Activated CD8-positive, alpha-beta T cell treated with anti-CD3 and anti-CD28 coated beads for 36 hours (primary cell): ENCODE measurements around the gene CCDC3. TPM values are rescaled to one million over a fixed set of nuclear protein-coding genes. Genes with fewer than 3 reads are reported as not detected.

Source experiments
- ATAC-seq: fragments of 200-7000 bp; cut with Tn5 transposase; one replicate; pipeline ENCODE4 v1.10.0; 2021; ENCODE audit warnings: mild to moderate bottlenecking, moderate library complexity
- CTCF ChIA-PET: fragments of 350-600 bp; sonication (Branson Sonifier 250); formaldehyde crosslinking; loops from one replicate; lab custom pipeline; 2021; ENCODE audit warnings: antibody characterized with exemption; lab: Charles Lee
- POLR2A ChIA-PET: fragments of 350-600 bp; sonication (Branson Sonifier 250); formaldehyde crosslinking; loops from one replicate; lab custom pipeline; 2021; ENCODE audit warnings: antibody characterized with exemption; lab: Charles Lee
- DNase-seq: peaks from one replicate; pipeline ENCODE4 v3.0.0-alpha.2; 2020
- H3K27ac Mint-ChIP-seq: one replicate; pipeline ENCODE4 v1.8.0; 2021; ENCODE audit warnings: mild to moderate bottlenecking, mixed read lengths
- H3K27me3 Mint-ChIP-seq: one replicate; pipeline ENCODE4 v1.8.0; 2021; ENCODE audit warnings: mixed read lengths
- H3K36me3 Mint-ChIP-seq: one replicate; pipeline ENCODE4 v1.8.0; 2021; ENCODE audit warnings: low read depth, mixed read lengths
- H3K4me1 Mint-ChIP-seq: one replicate; pipeline ENCODE4 v1.8.0; 2021; ENCODE audit warnings: low read depth, mixed read lengths
- H3K4me3 Mint-ChIP-seq: one replicate; pipeline ENCODE4 v1.8.0; 2021; ENCODE audit warnings: mild to moderate bottlenecking, moderate library complexity, mixed read lengths
- H3K9me3 Mint-ChIP-seq: one replicate; pipeline ENCODE4 v1.8.0; 2021; ENCODE audit warnings: mixed read lengths
- CTCF ChIP-seq: fragments of 200-600 bp; IDR thresholded peaks from one replicate; pipeline ENCODE4 v1.8.0; 2022; ENCODE audit warnings: antibody characterized with exemption, mild to moderate bottlenecking
- intact Hi-C: fragments of 100-400 bp; cut with micrococcal nuclease; formaldehyde crosslinking; loops from one replicate; pipeline ENCODE4 v1.10.0; 2022
- total RNA-seq, 2 experiments: library from RNA; stranded (reverse); gene quantifications; one replicate each; pipeline ENCODE4 v1.2.3, GENCODE V29; 2021

CCDC3 gene
- total RNA-seq, 2 experiments from 2014 or later, result not detected

DNA sequence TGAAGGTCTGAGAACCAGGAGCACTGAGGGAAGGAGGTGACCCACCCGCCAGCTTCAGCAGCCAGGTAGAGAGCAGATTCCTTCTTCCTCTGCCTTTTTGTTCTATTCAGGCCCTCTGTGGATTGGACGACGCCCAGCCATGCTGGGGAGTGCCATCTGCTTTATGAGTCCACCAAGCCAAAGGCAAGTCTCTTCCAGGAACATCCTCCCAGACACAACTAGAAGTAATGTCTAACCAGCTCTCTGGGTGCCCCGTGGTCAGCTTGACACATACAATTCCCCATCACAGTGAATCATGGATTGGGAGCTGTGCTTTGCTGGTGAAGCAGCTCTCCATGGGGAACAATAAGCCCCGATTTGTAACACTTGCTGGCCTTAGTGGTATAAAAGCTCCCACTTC is 125.2 kb downstream of the CCDC3 start:
- TF ChIP-seq CTCF, result no peak
- Mint-ChIP-seq H3K36me3 (no peaks in the 10 kb centered on the region), H3K27ac (no peak overlapping the region), H3K4me1 (no peaks in the 10 kb centered on the region), H3K4me3 (no peak overlapping the region), H3K9me3 (peaks cover 4% of the 10 kb centered on the region), H3K27me3 (peaks cover 3% of the 10 kb centered on the region)
- ATAC-seq, result no peak
- intact Hi-C loops, result no loop called here
- ChIA-PET POLR2A (no interaction called here), CTCF (no interaction called here)
- no peak for DNase-seq

DNA sequence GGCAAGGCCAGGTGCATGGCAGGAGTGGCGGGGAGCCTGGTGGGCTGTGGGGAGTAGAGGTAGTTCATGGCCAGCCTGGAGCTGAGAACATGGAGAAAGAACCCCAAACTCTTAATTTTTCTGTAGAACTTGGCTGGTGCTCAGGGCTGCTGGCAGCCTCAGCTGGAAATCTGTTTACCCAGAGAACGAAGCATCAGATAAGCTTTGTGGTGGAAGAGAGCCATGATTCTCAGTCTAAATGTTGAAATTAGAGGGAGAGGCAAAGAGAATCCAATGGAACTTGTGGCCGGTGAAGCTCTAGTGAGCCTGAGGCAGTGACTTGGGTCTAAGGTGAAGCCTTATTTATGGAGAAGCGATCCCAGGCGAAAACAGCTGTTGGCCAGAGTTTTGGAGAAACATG is 126.4 kb downstream of the CCDC3 start:
- intact Hi-C loops, result no loop called here
- ATAC-seq (no peak), DNase-seq (no peak)
- ChIA-PET POLR2A (no interaction called here), CTCF (interaction anchor here (1.1 kb wide), 1 partner anchor 28 kb away, joined by 5 read pairs; no protein-coding TSS in a partner anchor)
- H3K27ac Mint-ChIP-seq, result no peak overlapping the region
- H3K36me3 Mint-ChIP-seq, result no peaks in the 10 kb centered on the region
- H3K4me1 Mint-ChIP-seq, result no peaks in the 10 kb centered on the region
- TF ChIP-seq CTCF, result no peak
- H3K27me3 Mint-ChIP-seq, result peaks cover 3% of the 10 kb centered on the region
- H3K4me3 Mint-ChIP-seq, result no peak overlapping the region
- H3K9me3 Mint-ChIP-seq, result peaks cover 4% of the 10 kb centered on the region

- CTCF ChIA-PET, result interaction anchor here (1.1 kb wide), 1 partner anchor 28 kb away, joined by 5 read pairs; no protein-coding TSS in a partner anchor
- H3K4me1 Mint-ChIP-seq, result no peaks in the 10 kb centered on the region
- no peak for TF ChIP-seq CTCF
- POLR2A ChIA-PET, result no interaction called here
- H3K9me3 Mint-ChIP-seq, result peaks cover 2% of the 10 kb centered on the region
- no peaks in the 10 kb centered on the region for H3K36me3 Mint-ChIP-seq
- intact Hi-C loops, result no loop called here
- H3K27me3 Mint-ChIP-seq, result peaks cover 3% of the 10 kb centered on the region
- H3K27ac Mint-ChIP-seq, result no peak overlapping the region
- H3K4me3 Mint-ChIP-seq, result no peak overlapping the region
- ATAC-seq (no peak), DNase-seq (no peak)
Observed at GRCh38 chr10:12874501-12874900, 127.0 kb downstream of the CCDC3 start.

DNA sequence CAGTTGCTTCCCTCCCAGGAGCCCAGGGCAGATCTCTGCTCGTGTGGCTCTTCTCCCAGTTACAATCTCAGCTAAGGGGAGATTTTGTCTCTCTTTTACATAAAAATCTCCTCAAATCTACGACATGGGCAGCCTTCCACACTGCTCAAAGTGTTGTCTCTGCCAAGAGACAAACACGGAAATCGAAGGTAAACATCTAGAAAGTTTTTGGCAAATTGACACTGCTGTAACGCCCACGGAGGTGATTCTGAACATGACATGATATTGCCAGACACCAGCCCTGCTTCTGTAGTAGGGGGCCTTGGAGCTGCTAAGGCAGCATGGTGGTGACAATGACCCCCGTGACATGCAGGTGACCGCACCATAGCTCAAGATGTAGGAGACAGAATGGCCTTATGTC is 128.3 kb downstream of the CCDC3 start:
- peaks cover 2% of the 10 kb centered on the region for H3K27me3 Mint-ChIP-seq
- H3K4me3 Mint-ChIP-seq, result no peak overlapping the region
- no peaks in the 10 kb centered on the region for H3K9me3 Mint-ChIP-seq
- DNase-seq (no peak), ATAC-seq (no peak)
- no peaks in the 10 kb centered on the region for H3K4me1 Mint-ChIP-seq
- CTCF ChIA-PET, result no interaction called here
- intact Hi-C loops, result no loop called here
- POLR2A ChIA-PET, result no interaction called here
- no peak overlapping the region for H3K27ac Mint-ChIP-seq
- no peak for TF ChIP-seq CTCF
- no peaks in the 10 kb centered on the region for H3K36me3 Mint-ChIP-seq

- intact Hi-C loops, result no loop called here
- H3K4me1 Mint-ChIP-seq, result no peaks in the 10 kb centered on the region
- no peak for ATAC-seq
- no peaks in the 10 kb centered on the region for H3K27me3 Mint-ChIP-seq
- no peak overlapping the region for H3K27ac Mint-ChIP-seq
- no peaks in the 10 kb centered on the region for H3K9me3 Mint-ChIP-seq
- ChIA-PET CTCF (no interaction called here), POLR2A (interaction anchor here (0.7 kb wide), 1 partner anchor 237 kb away, joined by 3 read pairs; no protein-coding TSS in a partner anchor)
- no peaks in the 10 kb centered on the region for H3K36me3 Mint-ChIP-seq
- no peak for DNase-seq
- no peak for TF ChIP-seq CTCF
- no peak overlapping the region for H3K4me3 Mint-ChIP-seq
Observed at GRCh38 chr10:12872577-12872976, 128.9 kb downstream of the CCDC3 start.
